ENCODE results near the gene TSHZ2. TPM values are rescaled to one million over a fixed set of nuclear protein-coding genes. Genes with fewer than 3 reads are reported as not detected.
"Not testable (repeated sequence)": the region's sequence is repeated elsewhere in the genome, so short reads cannot be mapped to it uniquely, and the experiment has no call there.

Gene TSHZ2
- total and polyA plus RNA-seq, 2 of the 4 experiments (the other 2 are of a cell fraction) = under 0.01 to 0.02 TPM

GRCh38 chr20:53436927-53437326, 464.8 kb downstream of the TSHZ2 start:
- dilution Hi-C loops (cut with HindIII; ENCODE audit: low sequenced_read_pairs, unreplicated experiment); H3K4me3 ChIP-seq (ENCODE audit: insufficient read depth, low read depth, low read length); DNase-seq; H4K8ac ChIP-seq (ENCODE audit: low read depth in 2 of 2, low read length in 2 of 2); H3K4ac ChIP-seq (ENCODE audit: low read depth, low read length); H3K9ac ChIP-seq (ENCODE audit: low read depth, low read length); H3K27me3 ChIP-seq (ENCODE audit: control insufficient read depth, insufficient read depth, low read length); H2AFZ ChIP-seq (replicated peaks; ENCODE audit: low read length, poor library complexity); H4K5ac ChIP-seq (ENCODE audit: low read depth, low read length); H2BK15ac ChIP-seq (ENCODE audit: low read depth, low read length); H4K20me1 ChIP-seq (ENCODE audit: insufficient read depth, low read length); H2BK20ac ChIP-seq (ENCODE audit: low read depth, low read length); H2BK5ac ChIP-seq (ENCODE audit: low read depth, low read length, poor library complexity, severe bottlenecking); H3K9me1 ChIP-seq (ENCODE audit: insufficient read depth, low read length); H3K79me1 ChIP-seq (ENCODE audit: low read depth in 1 of 2, low read length in 2 of 2); H3K56ac ChIP-seq (ENCODE audit: extremely low read depth, insufficient read depth, low read length); H3K27ac ChIP-seq (ENCODE audit: insufficient read depth, low read length); H3K14ac ChIP-seq (replicated peaks; ENCODE audit: low read depth, low read length); H4K91ac ChIP-seq (ENCODE audit: insufficient read depth, low read depth, low read length); H2AK9ac ChIP-seq (replicated peaks; ENCODE audit: low read depth, low read length, poor library complexity); POLR2A ChIA-PET (ENCODE audit: unreplicated experiment); intact Hi-C loops (cut with micrococcal nuclease); H3K36me3 ChIP-seq (ENCODE audit: control insufficient read depth, insufficient read depth, low read length); H2AK5ac ChIP-seq (ENCODE audit: low read depth, low read length); H3K23ac ChIP-seq (ENCODE audit: low read depth, low read length); H3K18ac ChIP-seq (ENCODE audit: low read depth, low read length); CTCF ChIA-PET; H3K4me2 ChIP-seq (ENCODE audit: low read depth, low read length); H2BK120ac ChIP-seq (ENCODE audit: low read depth, low read length); BruUV-seq (replicated peaks); H3K9me3 ChIP-seq (ENCODE audit: control insufficient read depth, insufficient read depth, low read length); H3K4me1 ChIP-seq (ENCODE audit: control insufficient read depth, insufficient read depth, low read length); in situ Hi-C loops (cut with MboI; ENCODE audit: low sequenced_read_pairs); ATAC-seq (ENCODE audit: low read depth): not testable (repeated sequence)
- no CpG with 5 or more reads among the region's 4 CpGs for WGBS, 2 experiments (ENCODE audit: extremely low coverage in 2 of 2, insufficient read length in 1 of 2)

All from IMR-90 (cell line).